ENCODE data around the gene FOXB2. TPM values are rescaled to one million over a fixed set of nuclear protein-coding genes. Genes with fewer than 3 reads are reported as not detected.
"Not testable (repeated sequence)": the region's sequence is repeated elsewhere in the genome, so short reads cannot be mapped to it uniquely, and the experiment has no call there.

The FOXB2 gene
- total RNA-seq, 2 experiments from 2014 or later = not detected

GRCh38 chr9:77030045-77030444 is 10.6 kb downstream of the FOXB2 start:
- Mint-ChIP-seq H3K36me3 (ENCODE audit: low read depth) (no peaks in the 10 kb centered on the region), H3K9me3 (no peaks in the 10 kb centered on the region), H3K4me3 (no peak overlapping the region), H3K4me1 (ENCODE audit: low read depth) (no peaks in the 10 kb centered on the region), H3K27ac (no peak overlapping the region), H3K27me3 (ENCODE audit: low read depth) (peaks cover 30% of the 10 kb centered on the region)
- DNase-seq = no peak
- intact Hi-C loops (cut with micrococcal nuclease) = no loop called here
- CTCF ChIA-PET = no interaction called here

GRCh38 chr9:77038281-77039036 is 19.0 kb downstream of the FOXB2 start:
- H3K36me3 Mint-ChIP-seq (ENCODE audit: low read depth) = no peaks in the 10 kb centered on the region
- DNase-seq = no peak
- no peak overlapping the region for H3K4me3 Mint-ChIP-seq
- H3K27me3 Mint-ChIP-seq (ENCODE audit: low read depth) = peaks cover 13% of the 10 kb centered on the region
- intact Hi-C loops (cut with micrococcal nuclease) = no loop called here
- H3K27ac Mint-ChIP-seq = no peak overlapping the region
- CTCF ChIA-PET = interaction anchor here (0.6 kb wide), 1 partner anchor 148 kb away, joined by 3 read pairs; no protein-coding TSS in a partner anchor
- H3K9me3 Mint-ChIP-seq = peaks cover 3% of the 10 kb centered on the region
- H3K4me1 Mint-ChIP-seq (ENCODE audit: low read depth) = no peaks in the 10 kb centered on the region

GRCh38 chr9:77040340-77040739 is 20.9 kb downstream of the FOXB2 start:
- intact Hi-C loops (cut with micrococcal nuclease) = no loop called here
- Mint-ChIP-seq H3K4me1 (ENCODE audit: low read depth) (no peaks in the 10 kb centered on the region), H3K4me3 (no peak overlapping the region), H3K27ac (no peak overlapping the region), H3K9me3 (peaks cover 3% of the 10 kb centered on the region), H3K36me3 (ENCODE audit: low read depth) (no peaks in the 10 kb centered on the region), H3K27me3 (ENCODE audit: low read depth) (peaks cover 20% of the 10 kb centered on the region)
- DNase-seq = no peak
- CTCF ChIA-PET = no interaction called here

GRCh38 chr9:77043743-77044142 is 24.3 kb downstream of the FOXB2 start:
- H3K4me3 Mint-ChIP-seq; H3K36me3 Mint-ChIP-seq (ENCODE audit: low read depth); intact Hi-C loops (cut with micrococcal nuclease); H3K9me3 Mint-ChIP-seq; H3K27ac Mint-ChIP-seq; CTCF ChIA-PET; DNase-seq; H3K4me1 Mint-ChIP-seq (ENCODE audit: low read depth): not testable (repeated sequence)
- H3K27me3 Mint-ChIP-seq (ENCODE audit: low read depth) = peaks cover 16% of the 10 kb centered on the region

GRCh38 chr9:77060681-77061080 is 41.2 kb downstream of the FOXB2 start:
- H3K4me1 Mint-ChIP-seq (ENCODE audit: low read depth); H3K9me3 Mint-ChIP-seq; H3K27ac Mint-ChIP-seq; H3K36me3 Mint-ChIP-seq (ENCODE audit: low read depth); H3K4me3 Mint-ChIP-seq; intact Hi-C loops (cut with micrococcal nuclease); DNase-seq; H3K27me3 Mint-ChIP-seq (ENCODE audit: low read depth); CTCF ChIA-PET: not testable (repeated sequence)

GRCh38 chr9:77063645-77064285 is 44.3 kb downstream of the FOXB2 start:
- Mint-ChIP-seq H3K4me1 (ENCODE audit: low read depth) (no peaks in the 10 kb centered on the region), H3K36me3 (ENCODE audit: low read depth) (no peaks in the 10 kb centered on the region), H3K9me3 (peaks cover 6% of the 10 kb centered on the region), H3K27ac (no peak overlapping the region), H3K27me3 (ENCODE audit: low read depth) (peaks cover 2% of the 10 kb centered on the region), H3K4me3 (no peak overlapping the region)
- CTCF ChIA-PET = no interaction called here
- no peak for DNase-seq
- intact Hi-C loops (cut with micrococcal nuclease) = no loop called here

GRCh38 chr9:77066388-77066787 is 46.9 kb downstream of the FOXB2 start:
- Mint-ChIP-seq H3K36me3 (ENCODE audit: low read depth) (no peaks in the 10 kb centered on the region), H3K4me1 (ENCODE audit: low read depth) (no peaks in the 10 kb centered on the region), H3K9me3 (peaks cover 6% of the 10 kb centered on the region), H3K27me3 (ENCODE audit: low read depth) (peaks cover 6% of the 10 kb centered on the region), H3K27ac (no peak overlapping the region), H3K4me3 (no peak overlapping the region)
- CTCF ChIA-PET = no interaction called here
- intact Hi-C loops (cut with micrococcal nuclease) = no loop called here
- DNase-seq = no peak

Other genes starting within 250 kb of the FOXB2 start
- gene PRUNE2, start 113.5 kb upstream of the FOXB2 start, total RNA-seq = under 1 TPM in 1 of 2 experiments, not detected in 1; 0.38 TPM
- 10 to 100 TPM; 26.8 to 26.9 TPM for gene VPS13A, start 157.9 kb downstream of the FOXB2 start, total RNA-seq